ENCODE data around the gene NEIL3. TPM values are rescaled to one million over a fixed set of nuclear protein-coding genes. Genes with fewer than 3 reads are reported as not detected.

NEIL3 gene
- total and polyA plus RNA-seq, 9 of the 15 experiments (the other 6 are each of a cell fraction or from before 2014, with no cell fraction given), result 2.7 to 23.3 (median 12.9) TPM

GRCh38 chr4:177380730-177381287 is 71.1 kb downstream of the NEIL3 start (continued):
- TF ChIP-seq FOS (IDR thresholded peaks at IDR 0.05; ENCODE audit: extremely low read depth, insufficient read length) (no peak), RBBP5 (IDR thresholded peaks at IDR 0.05; ENCODE audit: borderline replicate concordance, insufficient read depth, low read length, poor library complexity, severe bottlenecking) (no peak), GABPA (tag; conservative IDR thresholded peaks at IDR 0.05; ENCODE audit: low read depth) (0 out of 2 replicates have a peak, but pooled peaks have one; percentile 6), ZNF316 (IDR thresholded peaks at IDR 0.05) (no peak), SUPT5H (IDR thresholded peaks at IDR 0.05) (no peak), SREBF2 (CRISPR knock-in tag; IDR thresholded peaks at IDR 0.05) (no peak), YY1 (IDR thresholded peaks at IDR 0.05; ENCODE audit: borderline replicate concordance in 1 of 3, control insufficient read depth in 1 of 3, extremely low read depth in 1 of 3, insufficient read depth in 3 of 3, insufficient read length in 1 of 3, insufficient replicate concordance in 2 of 3, low read depth in 1 of 3, low read length in 2 of 3) (peak in 1 of 3 experiments; percentile 31), ZNF398 (CRISPR knock-in tag; IDR thresholded peaks at IDR 0.05) (no peak), ZNF785 (CRISPR knock-in tag; IDR thresholded peaks at IDR 0.05) (no peak), ZNF699 (CRISPR knock-in tag; IDR thresholded peaks at IDR 0.05; ENCODE audit: insufficient replicate concordance) (no peak), KLF6 (CRISPR knock-in tag; IDR thresholded peaks at IDR 0.05; ENCODE audit: borderline replicate concordance) (no peak), PTRF (tag; IDR thresholded peaks at IDR 0.05) (no peak), ETV1 (tag; conservative IDR thresholded peaks at IDR 0.05; ENCODE audit: low read depth) (peak; percentile 47; the same call in 1 of the 2 replicates), ATF3 (IDR thresholded peaks at IDR 0.05) (0 out of 2 replicates have a peak, but pooled peaks have one; percentile 21), ATF3 (CRISPR knock-in tag; conservative IDR thresholded peaks at IDR 0.05) (no peak), ZNF274 (IDR thresholded peaks at IDR 0.05; ENCODE audit: borderline replicate concordance, low read depth, low read length) (no peak)
- TF ChIP-seq, protein P1, sequence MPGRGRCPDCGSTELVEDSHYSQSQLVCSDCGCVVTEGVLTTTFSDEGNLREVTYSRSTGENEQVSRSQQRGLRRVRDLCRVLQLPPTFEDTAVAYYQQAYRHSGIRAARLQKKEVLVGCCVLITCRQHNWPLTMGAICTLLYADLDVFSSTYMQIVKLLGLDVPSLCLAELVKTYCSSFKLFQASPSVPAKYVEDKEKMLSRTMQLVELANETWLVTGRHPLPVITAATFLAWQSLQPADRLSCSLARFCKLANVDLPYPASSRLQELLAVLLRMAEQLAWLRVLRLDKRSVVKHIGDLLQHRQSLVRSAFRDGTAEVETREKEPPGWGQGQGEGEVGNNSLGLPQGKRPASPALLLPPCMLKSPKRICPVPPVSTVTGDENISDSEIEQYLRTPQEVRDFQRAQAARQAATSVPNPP (IDR thresholded peaks at IDR 0.05; ENCODE audit: borderline replicate concordance, insufficient read depth, insufficient read length), result no peak
- TF ChIP-seq, protein P2, sequence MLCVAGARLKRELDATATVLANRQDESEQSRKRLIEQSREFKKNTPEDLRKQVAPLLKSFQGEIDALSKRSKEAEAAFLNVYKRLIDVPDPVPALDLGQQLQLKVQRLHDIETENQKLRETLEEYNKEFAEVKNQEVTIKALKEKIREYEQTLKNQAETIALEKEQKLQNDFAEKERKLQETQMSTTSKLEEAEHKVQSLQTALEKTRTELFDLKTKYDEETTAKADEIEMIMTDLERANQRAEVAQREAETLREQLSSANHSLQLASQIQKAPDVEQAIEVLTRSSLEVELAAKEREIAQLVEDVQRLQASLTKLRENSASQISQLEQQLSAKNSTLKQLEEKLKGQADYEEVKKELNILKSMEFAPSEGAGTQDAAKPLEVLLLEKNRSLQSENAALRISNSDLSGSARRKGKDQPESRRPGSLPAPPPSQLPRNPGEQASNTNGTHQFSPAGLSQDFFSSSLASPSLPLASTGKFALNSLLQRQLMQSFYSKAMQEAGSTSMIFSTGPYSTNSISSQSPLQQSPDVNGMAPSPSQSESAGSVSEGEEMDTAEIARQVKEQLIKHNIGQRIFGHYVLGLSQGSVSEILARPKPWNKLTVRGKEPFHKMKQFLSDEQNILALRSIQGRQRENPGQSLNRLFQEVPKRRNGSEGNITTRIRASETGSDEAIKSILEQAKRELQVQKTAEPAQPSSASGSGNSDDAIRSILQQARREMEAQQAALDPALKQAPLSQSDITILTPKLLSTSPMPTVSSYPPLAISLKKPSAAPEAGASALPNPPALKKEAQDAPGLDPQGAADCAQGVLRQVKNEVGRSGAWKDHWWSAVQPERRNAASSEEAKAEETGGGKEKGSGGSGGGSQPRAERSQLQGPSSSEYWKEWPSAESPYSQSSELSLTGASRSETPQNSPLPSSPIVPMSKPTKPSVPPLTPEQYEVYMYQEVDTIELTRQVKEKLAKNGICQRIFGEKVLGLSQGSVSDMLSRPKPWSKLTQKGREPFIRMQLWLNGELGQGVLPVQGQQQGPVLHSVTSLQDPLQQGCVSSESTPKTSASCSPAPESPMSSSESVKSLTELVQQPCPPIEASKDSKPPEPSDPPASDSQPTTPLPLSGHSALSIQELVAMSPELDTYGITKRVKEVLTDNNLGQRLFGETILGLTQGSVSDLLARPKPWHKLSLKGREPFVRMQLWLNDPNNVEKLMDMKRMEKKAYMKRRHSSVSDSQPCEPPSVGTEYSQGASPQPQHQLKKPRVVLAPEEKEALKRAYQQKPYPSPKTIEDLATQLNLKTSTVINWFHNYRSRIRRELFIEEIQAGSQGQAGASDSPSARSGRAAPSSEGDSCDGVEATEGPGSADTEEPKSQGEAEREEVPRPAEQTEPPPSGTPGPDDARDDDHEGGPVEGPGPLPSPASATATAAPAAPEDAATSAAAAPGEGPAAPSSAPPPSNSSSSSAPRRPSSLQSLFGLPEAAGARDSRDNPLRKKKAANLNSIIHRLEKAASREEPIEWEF (CRISPR knock-in tag; IDR thresholded peaks at IDR 0.05), result no peak
